Measurements from ENCODE around the gene DSE. TPM values are rescaled to one million over a fixed set of nuclear protein-coding genes. Genes with fewer than 3 reads are reported as not detected.

Gene DSE
- total RNA-seq, 1 donor from 2014 or later = 14.3 TPM

DNA sequence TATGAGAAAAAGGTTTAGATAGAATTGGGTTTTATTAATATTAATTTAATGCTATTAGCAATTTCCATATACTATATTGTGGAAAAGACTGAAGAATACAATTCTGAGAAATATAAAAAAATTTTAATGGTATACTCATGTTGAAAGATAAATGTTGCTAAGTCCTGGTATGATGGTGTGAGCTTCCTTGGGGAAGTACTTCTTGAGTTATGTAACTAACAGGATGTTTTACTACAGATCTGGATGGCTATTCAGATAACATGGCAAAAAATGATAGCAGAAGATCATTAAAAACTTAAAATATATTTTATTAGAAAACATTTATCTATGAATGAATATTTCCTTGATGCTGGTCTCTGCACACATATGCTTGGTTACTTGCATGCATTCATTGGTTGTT lies 66.9 kb downstream of the DSE start:
- no peak for DNase-seq (ENCODE audit: low spot score)
- intact Hi-C loops (cut with DNase I) = no loop called here

DNA sequence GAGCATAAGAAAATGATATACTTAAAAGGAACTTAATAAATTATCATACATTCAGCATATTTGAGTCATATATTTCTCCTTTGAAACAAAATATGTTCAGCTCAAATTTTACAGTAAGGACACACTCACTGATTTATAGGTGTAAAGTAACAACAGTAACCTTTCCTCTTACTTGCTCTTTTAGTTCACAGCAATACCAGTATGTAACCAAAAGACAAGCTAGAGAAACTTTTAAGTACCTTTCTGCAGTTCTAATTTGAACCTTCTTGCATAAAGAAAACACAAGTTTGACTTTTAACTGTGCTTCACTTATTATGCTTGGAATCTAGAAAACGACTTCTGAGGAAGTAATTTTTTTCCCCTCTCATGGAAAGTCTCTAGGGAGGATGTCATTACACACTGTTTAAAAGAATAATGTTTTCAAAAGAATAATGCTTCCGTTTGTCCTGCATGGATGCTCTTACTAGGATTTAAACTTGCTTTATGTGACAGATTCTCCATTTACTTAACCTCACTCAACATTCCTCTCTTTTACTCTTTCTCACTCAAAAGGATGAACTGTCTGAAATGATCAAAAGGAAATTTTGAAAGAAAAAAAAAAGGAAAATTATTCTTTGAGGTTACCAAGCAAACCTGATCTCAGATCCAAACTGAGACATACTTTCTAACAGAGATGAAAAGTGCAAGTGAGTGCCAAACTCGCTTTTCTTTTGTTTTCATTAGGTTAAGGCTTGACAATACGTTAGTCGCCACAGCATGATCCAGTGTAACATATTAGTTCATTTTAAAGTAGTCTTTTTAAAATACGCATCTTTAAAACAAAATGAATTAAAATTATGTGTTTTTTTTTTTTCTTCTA lies 68.1 kb downstream of the DSE start:
- intact Hi-C loops (cut with DNase I) = no loop called here
- DNase-seq (ENCODE audit: low spot score) = no peak

- intact Hi-C loops (cut with DNase I) = loop anchor here (10.0 kb wide), 2 partner anchors 95 to 155 kb away; no protein-coding TSS in a partner anchor
- DNase-seq (ENCODE audit: low spot score) = no peak
These were observed 68.8 kb downstream of the DSE start for GRCh38 chr6:116439522-116440051.

DNA sequence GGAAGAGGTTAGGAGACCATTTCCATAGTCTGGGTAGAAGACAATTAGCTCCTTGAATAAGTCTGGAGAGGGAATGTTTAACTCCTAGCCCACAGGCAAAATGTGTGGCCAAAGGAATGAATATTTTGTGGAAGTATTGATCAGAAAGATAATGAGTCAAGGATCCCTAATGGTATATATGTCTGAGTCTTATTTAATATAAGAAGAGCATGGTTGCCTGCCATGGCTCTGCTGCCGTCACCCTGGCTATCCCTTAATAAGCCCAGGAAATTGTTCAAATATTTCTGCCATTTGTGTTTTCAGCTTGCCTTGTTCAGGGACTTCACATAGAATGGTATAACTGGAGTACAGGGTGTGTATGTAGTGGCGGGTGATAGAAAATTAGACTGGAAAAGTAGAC lies 72.4 kb downstream of the DSE start:
- intact Hi-C loops (cut with DNase I) = loop anchor here (10.0 kb wide), 2 partner anchors 92 to 158 kb away; no protein-coding TSS in a partner anchor
- DNase-seq (ENCODE audit: low spot score) = no peak

GRCh38 chr6:116444092-116444491 lies 73.3 kb downstream of the DSE start:
- intact Hi-C loops (cut with DNase I) = loop anchor here (10.0 kb wide), 2 partner anchors 91 to 159 kb away; no protein-coding TSS in a partner anchor

DNA sequence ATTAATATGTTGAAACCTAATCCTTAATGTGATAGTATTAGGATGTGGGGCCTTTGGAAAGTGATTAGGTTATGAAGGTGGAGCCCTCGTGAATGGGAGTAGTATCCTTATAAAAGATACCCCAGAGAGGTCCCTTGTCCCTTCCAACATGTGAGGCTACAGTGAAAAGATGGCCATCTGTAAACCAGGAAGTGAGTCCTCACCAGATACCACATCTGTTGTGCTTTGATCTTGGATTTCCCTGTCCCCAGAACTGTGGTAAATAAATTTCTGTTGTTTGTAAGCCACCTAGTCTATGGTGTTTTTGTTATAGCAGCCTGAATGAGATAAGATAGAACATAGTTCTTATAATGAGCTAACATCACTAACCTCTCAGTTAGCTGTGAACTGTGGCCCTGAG lies 73.8 kb downstream of the DSE start:
- intact Hi-C loops (cut with DNase I) = loop anchor here (10.0 kb wide), 2 partner anchors 90 to 160 kb away; no protein-coding TSS in a partner anchor
- DNase-seq (ENCODE audit: low spot score) = no peak

More at GRCh38 chr6:116444092-116444491, 73.3 kb downstream of the DSE start:
- DNase-seq (ENCODE audit: low spot score) = no peak

GRCh38 chr6:116445102-116445501 lies 74.4 kb downstream of the DSE start:
- DNase-seq (ENCODE audit: low spot score) = no peak
- intact Hi-C loops (cut with DNase I) = loop anchor here (10.0 kb wide), 2 partner anchors 90 to 160 kb away; no protein-coding TSS in a partner anchor

- intact Hi-C loops (cut with DNase I) = loop anchor here (10.0 kb wide), 2 partner anchors 88 to 162 kb away; no protein-coding TSS in a partner anchor
- no peak for DNase-seq (ENCODE audit: low spot score)
These were observed 75.7 kb downstream of the DSE start for GRCh38 chr6:116446399-116446798.

DNA sequence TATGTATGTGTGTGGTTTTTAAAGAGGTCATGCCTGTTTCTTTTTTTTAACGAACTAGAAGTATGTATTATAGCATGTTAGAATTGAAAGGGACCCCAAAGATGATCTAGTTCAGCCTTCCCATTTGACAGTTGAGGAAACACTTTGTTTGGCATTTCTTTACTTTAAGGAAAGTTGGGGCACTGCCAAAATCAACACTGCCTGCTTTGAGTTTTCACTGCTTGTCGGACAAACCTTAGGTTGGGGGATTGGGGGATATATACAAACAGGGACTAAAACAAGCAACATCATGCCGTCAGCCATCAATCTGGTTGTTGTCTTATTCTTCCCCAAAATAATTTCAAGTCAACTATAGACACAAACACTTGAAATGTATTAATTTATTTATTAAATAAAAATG lies 76.3 kb downstream of the DSE start:
- intact Hi-C loops (cut with DNase I) = loop anchor here (10.0 kb wide), 2 partner anchors 88 to 162 kb away; no protein-coding TSS in a partner anchor

DNA sequence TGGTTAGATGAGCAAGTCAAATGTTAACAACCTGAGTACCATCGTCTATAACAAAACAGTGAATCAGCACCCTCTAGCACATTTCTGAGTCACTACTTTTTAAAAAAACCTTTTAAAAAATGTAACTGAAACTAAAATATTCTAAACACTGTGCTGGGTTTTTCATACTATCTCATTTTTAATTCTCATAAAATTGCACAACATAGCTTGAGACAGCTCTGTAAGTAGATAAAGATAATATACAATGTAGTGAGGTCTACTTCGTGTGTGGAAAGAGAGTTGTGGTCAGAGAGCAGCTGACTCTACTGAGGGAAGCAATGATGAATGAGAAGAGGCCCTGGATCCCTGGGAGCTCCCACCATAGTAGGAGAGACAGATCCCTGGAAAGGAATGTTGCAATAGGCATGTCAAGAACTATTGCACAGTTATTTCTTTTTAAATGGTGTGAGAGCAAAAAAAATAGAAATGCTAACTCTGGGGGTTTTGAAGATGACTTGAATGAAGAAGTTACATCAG lies 76.8 kb downstream of the DSE start:
- intact Hi-C loops (cut with DNase I) = loop anchor here (10.0 kb wide), 2 partner anchors 87 to 163 kb away; no protein-coding TSS in a partner anchor
- no peak for DNase-seq (ENCODE audit: low spot score)

More for the DNA sequence above, 76.3 kb downstream of the DSE start:
- DNase-seq (ENCODE audit: low spot score) = no peak

- intact Hi-C loops (cut with DNase I) = loop anchor here (10.0 kb wide), 2 partner anchors 85 to 165 kb away; no protein-coding TSS in a partner anchor
These were observed 78.8 kb downstream of the DSE start for GRCh38 chr6:116449565-116449964.

DNA sequence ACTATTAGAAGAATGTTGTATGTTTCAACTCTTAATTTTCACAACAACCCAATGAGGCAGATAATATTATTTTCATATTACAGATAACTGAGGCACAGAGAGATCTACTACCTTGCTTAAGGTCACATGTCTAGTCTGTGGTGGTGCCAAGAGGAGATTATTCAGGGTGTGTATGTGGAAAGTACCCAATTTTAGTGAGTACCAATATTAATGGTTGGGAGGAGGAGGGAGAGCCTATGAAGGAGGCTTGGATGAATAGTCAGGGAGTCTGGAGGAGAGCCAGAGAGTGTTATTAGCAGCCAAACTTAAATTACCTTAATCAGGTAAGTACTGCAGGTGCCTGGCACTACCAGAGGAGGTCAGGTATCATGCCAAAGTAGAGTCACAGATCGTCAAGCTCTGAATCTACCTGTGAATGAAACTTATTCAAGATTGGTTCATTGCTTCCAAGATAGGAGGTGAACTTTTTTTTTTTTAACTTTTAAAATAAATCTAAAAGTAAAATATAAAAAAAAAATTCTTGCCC lies 79.5 kb downstream of the DSE start:
- no peak for DNase-seq (ENCODE audit: low spot score)
- intact Hi-C loops (cut with DNase I) = no loop called here

More at GRCh38 chr6:116449565-116449964, 78.8 kb downstream of the DSE start:
- no peak for DNase-seq (ENCODE audit: low spot score)

DNA sequence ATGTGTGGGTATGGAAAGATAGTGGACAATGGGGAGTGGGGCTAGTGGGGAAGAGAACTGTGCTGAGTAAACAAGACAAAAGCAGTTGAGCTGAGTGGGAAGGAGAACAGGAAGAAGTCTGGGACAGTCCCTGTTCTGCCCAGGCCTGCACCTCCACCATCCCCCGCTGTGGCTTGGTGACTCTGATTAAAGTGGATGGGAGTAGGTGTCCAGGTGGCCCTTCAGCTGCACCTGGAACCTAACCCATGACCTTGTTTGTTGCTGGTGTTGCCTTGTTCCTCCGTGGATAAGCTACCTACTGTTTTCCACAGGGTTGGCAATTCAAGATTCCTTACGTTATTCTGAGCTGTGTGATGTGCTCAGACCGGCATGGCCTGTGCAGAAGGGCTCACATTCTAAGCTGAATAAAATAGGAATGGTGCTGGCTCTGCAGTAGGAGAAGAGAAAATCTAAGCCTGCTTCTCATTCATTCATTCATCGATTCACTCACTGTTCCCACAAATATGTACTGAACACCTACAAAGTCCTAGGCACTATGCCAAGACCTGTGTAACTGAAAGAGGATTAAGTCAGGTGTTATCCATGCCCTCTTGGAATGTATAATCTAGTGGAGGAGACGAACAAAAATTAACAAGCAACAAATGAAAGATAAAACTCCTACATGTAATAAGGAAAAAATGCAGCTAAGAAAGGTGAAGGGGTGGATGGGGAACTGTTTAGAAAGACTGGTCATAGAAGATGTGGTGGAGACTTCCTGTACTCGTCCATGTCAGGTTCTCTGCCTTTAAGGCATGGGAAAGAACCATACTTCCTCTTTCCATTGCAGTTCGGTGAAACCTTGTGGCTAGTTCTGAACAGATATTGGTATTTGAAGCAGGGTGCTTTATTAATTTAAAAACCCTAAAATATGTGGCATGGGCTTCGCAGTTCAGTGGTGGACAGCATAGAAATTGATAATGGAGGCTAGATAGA lies 80.3 kb downstream of the DSE start:
- peak; percentile 82 for DNase-seq (ENCODE audit: low spot score)

DNA sequence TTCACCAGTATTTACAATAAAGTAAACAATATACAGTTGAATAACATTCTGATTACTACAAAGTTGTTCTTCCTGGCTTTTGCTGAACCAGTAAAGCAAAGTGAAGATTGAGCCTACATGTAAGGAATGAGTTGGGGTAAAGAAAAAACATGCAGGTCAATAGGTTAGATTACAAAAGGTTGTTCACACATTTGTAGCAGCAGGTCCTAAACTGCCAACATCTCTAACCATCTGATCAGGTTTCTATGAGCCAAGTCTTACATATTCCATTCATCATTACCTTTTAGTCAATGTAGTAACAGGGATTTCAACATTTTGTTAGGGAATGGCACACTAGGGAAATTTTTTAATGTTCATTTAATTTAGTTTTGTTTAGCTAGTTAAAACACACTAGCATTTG lies 81.2 kb downstream of the DSE start:
- no peak for DNase-seq (ENCODE audit: low spot score)

More for the DNA sequence above, 80.3 kb downstream of the DSE start:
- intact Hi-C loops (cut with DNase I) = no loop called here

DNA sequence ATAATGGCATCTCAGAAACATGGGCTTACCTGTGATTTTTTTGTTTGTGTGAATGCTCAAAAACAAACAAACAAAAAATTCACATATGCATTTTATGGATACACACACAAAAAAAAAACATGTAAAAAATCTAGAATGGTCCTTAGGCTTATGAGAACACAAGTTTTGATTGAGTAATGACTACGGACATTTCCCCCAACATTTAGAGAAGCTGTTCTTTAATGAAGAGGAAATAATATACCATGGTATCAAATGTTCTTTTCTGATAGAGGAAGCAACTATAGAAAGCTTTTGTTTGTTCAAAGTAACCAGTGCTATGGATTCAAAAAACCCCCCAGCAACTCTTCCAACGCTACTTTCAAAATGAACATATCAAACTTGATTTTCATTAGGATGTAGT lies 81.8 kb downstream of the DSE start:
- intact Hi-C loops (cut with DNase I) = no loop called here
- DNase-seq (ENCODE audit: low spot score) = no peak

More for the DNA sequence above, 81.2 kb downstream of the DSE start:
- intact Hi-C loops (cut with DNase I) = no loop called here

DNA sequence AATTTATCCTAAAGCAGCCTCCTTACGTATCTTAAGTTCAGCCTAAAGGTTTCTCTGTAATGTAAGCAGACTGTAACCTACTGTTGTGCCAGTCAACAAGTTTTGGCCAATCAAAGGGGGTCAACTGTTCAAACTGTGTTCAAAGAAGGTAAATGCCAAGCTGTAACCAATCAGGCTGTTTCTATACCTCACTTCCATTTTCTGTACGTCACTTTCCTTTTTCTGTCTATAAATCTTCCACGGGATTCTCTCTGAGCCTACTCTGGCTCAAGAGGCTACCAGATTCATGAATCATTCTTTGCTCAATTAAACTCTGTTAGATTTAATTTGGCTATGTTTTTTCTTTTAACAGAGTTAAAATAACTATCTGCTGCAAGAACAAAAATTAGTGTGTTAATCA lies 85.4 kb downstream of the DSE start:
- intact Hi-C loops (cut with DNase I) = no loop called here
- no peak for DNase-seq (ENCODE audit: low spot score)

GRCh38 chr6:116456927-116457326 lies 86.2 kb downstream of the DSE start:
- intact Hi-C loops (cut with DNase I) = no loop called here

DNA sequence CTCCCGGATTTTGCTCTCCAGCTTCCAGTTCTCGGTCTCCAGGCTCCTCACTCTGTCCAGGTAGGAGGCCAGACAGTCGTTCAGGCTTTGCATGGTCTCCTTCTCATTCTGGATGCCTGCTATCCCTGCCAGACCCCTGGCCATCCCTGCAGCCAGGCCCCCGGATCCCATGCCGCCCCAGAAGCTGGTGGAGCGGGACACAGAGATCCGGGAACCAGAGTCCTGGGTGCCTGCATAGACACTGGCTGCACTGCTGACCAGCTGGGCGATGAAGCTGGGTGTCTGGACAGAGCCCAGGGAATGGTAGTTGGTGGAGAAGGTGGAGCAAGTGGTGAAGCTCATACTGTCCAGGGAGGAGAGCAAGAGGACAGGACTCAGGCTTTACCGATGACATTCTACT lies 87.5 kb downstream of the DSE start:
- intact Hi-C loops (cut with DNase I) = no loop called here
- DNase-seq (ENCODE audit: low spot score) = no peak

More at GRCh38 chr6:116456927-116457326, 86.2 kb downstream of the DSE start:
- no peak for DNase-seq (ENCODE audit: low spot score)

DNA sequence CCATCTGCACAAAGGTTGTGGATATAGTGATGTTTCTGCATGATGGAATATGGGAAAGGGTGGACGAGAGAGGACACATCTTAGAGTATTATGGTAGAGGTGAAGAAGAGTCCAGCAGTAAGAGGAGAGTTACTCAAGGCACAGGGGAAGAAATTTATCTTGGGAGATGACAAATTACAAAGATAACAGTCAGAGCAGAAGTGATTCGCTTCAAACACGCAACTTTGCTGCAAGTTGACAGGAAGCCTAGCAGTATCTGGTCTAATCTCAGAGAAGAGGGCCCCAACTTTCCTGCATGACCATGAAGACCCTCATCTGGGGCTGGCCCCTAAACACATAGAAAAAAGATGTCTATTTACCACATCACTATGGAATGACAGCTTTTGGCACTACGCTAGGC lies 89.2 kb downstream of the DSE start:
- intact Hi-C loops (cut with DNase I) = no loop called here
- no peak for DNase-seq (ENCODE audit: low spot score)

Data from cardiac septum (tissue), 1 donor.